GM23338 (cell line): ENCODE measurements around the gene C1orf74. TPM values are rescaled to one million over a fixed set of nuclear protein-coding genes. Genes with fewer than 3 reads are reported as not detected.

Experiments
- ATAC-seq: fragments of 200-7000 bp; cut with Tn5 transposase; 3 replicates; pipeline ENCODE4 v1.9.1; 2020
- DNase-seq: peaks from one replicate; pipeline ENCODE4 v3.0.0-alpha.2; 2015; ENCODE audit warnings: low spot score
- H2AFZ ChIP-seq: fragments of 200-600 bp; sonication (generic); 2 replicates; pipeline ENCODE4 v1.8.0; 2016; ENCODE audit warnings: antibody characterized with exemption, mild to moderate bottlenecking, moderate library complexity
- H3F3A ChIP-seq: fragments of 200-600 bp; sonication (generic); replicated peaks from 2 replicates; pipeline ENCODE4 v1.8.0; 2017; ENCODE audit warnings: antibody characterized with exemption, mixed run types, low read depth
- H3K27ac ChIP-seq: fragments of 200-600 bp; sonication (generic); 2 replicates; pipeline ENCODE4 v1.6.1; 2016; ENCODE audit warnings: low read depth
- H3K27me3 ChIP-seq: fragments of 200-600 bp; sonication (generic); 2 replicates; pipeline ENCODE4 v1.8.0; 2016; ENCODE audit warnings: mild to moderate bottlenecking, mixed run types, moderate library complexity; ENCODE audit not compliant: insufficient read depth
- H3K36me3 ChIP-seq: fragments of 200-600 bp; sonication (generic); 2 replicates; pipeline ENCODE4 v1.8.0; 2016; ENCODE audit warnings: mild to moderate bottlenecking; ENCODE audit not compliant: insufficient read depth
- H3K4me1 ChIP-seq: fragments of 200-600 bp; sonication (generic); 2 replicates; pipeline ENCODE4 v1.8.0; 2016; ENCODE audit warnings: mild to moderate bottlenecking, moderate library complexity; ENCODE audit not compliant: insufficient read depth
- H3K4me2 ChIP-seq: fragments of 200-600 bp; sonication (generic); 2 replicates; pipeline ENCODE4 v1.7.1; 2017; ENCODE audit warnings: mixed run types
- H3K4me3 ChIP-seq: fragments of 200-600 bp; sonication (generic); 2 replicates; pipeline ENCODE4 v1.6.1; 2016; ENCODE audit warnings: mixed run types
- H3K79me2 ChIP-seq: fragments of 200-600 bp; sonication (generic); replicated peaks from 2 replicates; pipeline ENCODE4 v1.8.0; 2017; ENCODE audit warnings: mild to moderate bottlenecking; ENCODE audit not compliant: insufficient read depth
- H3K9me2 ChIP-seq: fragments of 200-600 bp; sonication (generic); 2 replicates; pipeline ENCODE4 v1.8.0; 2017; ENCODE audit not compliant: insufficient read depth
- H4K20me1 ChIP-seq: fragments of 200-600 bp; sonication (generic); replicated peaks from 2 replicates; pipeline ENCODE4 v1.8.0; 2017; ENCODE audit warnings: mild to moderate bottlenecking; ENCODE audit not compliant: insufficient read depth
- H3K27ac Mint-ChIP-seq: 2 replicates; pipeline ENCODE4 v1.8.0; 2020; ENCODE audit warnings: inconsistent platforms, mild to moderate bottlenecking, moderate library complexity, mixed read lengths
- H3K27me3 Mint-ChIP-seq: 3 replicates; pipeline ENCODE4 v1.8.0; 2022; ENCODE audit warnings: low read depth, mild to moderate bottlenecking, moderate library complexity, mixed read lengths, inconsistent platforms; ENCODE audit not compliant: insufficient read depth, poor library complexity
- H3K36me3 Mint-ChIP-seq: 3 replicates; pipeline ENCODE4 v1.8.0; 2021; ENCODE audit warnings: low read depth, mild to moderate bottlenecking, inconsistent platforms, moderate library complexity, mixed read lengths
- H3K4me1 Mint-ChIP-seq: 3 replicates; pipeline ENCODE4 v1.8.0; 2020; ENCODE audit warnings: mild to moderate bottlenecking, inconsistent platforms, mixed read lengths
- H3K4me3 Mint-ChIP-seq: 3 replicates; pipeline ENCODE4 v1.8.0; 2021; ENCODE audit warnings: moderate library complexity, mild to moderate bottlenecking, inconsistent platforms, mixed read lengths
- H3K9me3 Mint-ChIP-seq: 3 replicates; pipeline ENCODE4 v1.8.0; 2020; ENCODE audit warnings: moderate library complexity, mild to moderate bottlenecking, inconsistent platforms, mixed read lengths
- CREB1 ChIP-seq: fragments of 250-450 bp; sonication (Bioruptor Pico); IDR thresholded peaks from 2 replicates; pipeline ENCODE4 v1.5.0; 2020; ENCODE audit warnings: low read depth, mild to moderate bottlenecking, moderate library complexity
- CTCF ChIP-seq, 2 experiments: fragments of 200-600 bp in 1 of 2; sonication (generic) in 1 of 2; conservative IDR thresholded peaks; 2 replicates each; pipeline versions ENCODE4 v1.5.1 to v1.6.1; 2016 to 2017; ENCODE audit warnings: antibody characterized with exemption in 2 of 2, low read depth in 2 of 2, mild to moderate bottlenecking in 2 of 2, moderate library complexity in 1 of 2
- EZH2 ChIP-seq: fragments of 200-600 bp; sonication (generic); IDR thresholded peaks from one replicate; pipeline ENCODE4 v1.8.0; 2017; ENCODE audit warnings: antibody characterized with exemption, mild to moderate bottlenecking, low read depth; ENCODE audit not compliant: unreplicated experiment
- JUNB ChIP-seq: IDR thresholded peaks from one replicate; pipeline ENCODE4 v1.6.1; 2016; ENCODE audit warnings: antibody characterized with exemption; ENCODE audit not compliant: unreplicated experiment
- NANOG ChIP-seq: IDR thresholded peaks from 2 replicates; pipeline ENCODE4 v1.6.1; 2016; ENCODE audit warnings: antibody characterized with exemption, borderline replicate concordance
- POLR2AphosphoS5 ChIP-seq: IDR thresholded peaks from 2 replicates; pipeline ENCODE4 v1.6.1; 2016; ENCODE audit warnings: antibody characterized with exemption, low read depth
- REST ChIP-seq: IDR thresholded peaks from one replicate; pipeline ENCODE4 v1.6.1; 2018; ENCODE audit warnings: antibody characterized with exemption; ENCODE audit not compliant: unreplicated experiment
- STAT1 ChIP-seq: IDR thresholded peaks from one replicate; pipeline ENCODE4 v1.6.1; 2016; ENCODE audit warnings: antibody characterized with exemption; ENCODE audit not compliant: unreplicated experiment
- ZNF462 ChIP-seq: fragments of 250-450 bp; sonication (Bioruptor Pico); IDR thresholded peaks from 2 replicates; pipeline ENCODE4 v1.5.0; 2020; ENCODE audit warnings: mild to moderate bottlenecking, moderate library complexity
- polyA plus RNA-seq: library from polyadenylated mRNA; unstranded; fragments of >200 nt; fragmentation: Nextera tagmentation; extraction: Ambion mirVana; gene quantifications from 2 replicates; pipeline ENCODE4 v1.2.1, GENCODE V29; 2016
- total RNA-seq: library from RNA; depleted of rRNA; stranded (reverse); fragments of >200 nt; shearing (Covaris generic); gene quantifications from 2 replicates; pipeline ENCODE4 v1.2.3, GENCODE V29; 2014

C1orf74 gene
- total and polyA plus RNA-seq, 2 experiments from 2014 or later: 2.8 to 3.9 TPM

- TF ChIP-seq NANOG: no peak
- no peak for TF ChIP-seq CTCF (conservative IDR thresholded peaks at IDR 0.05; ENCODE audit: low read depth in 2 of 2)
- no peak for TF ChIP-seq POLR2AphosphoS5
- TF ChIP-seq REST: no peak
These were observed 37.8 kb downstream of the C1orf74 start (continued) for GRCh38 chr1:209746451-209747165.

GRCh38 chr1:209743145-209743482, 41.2 kb downstream of the C1orf74 start:
- DNase-seq: no peak
- no peak overlapping the region; the same call in 1 of the 2 replicates for H2AFZ ChIP-seq
- TF ChIP-seq ZNF462 (CRISPR knock-in tag) (no peak), NANOG (no peak), EZH2 (no peak), CREB1 (CRISPR knock-in tag) (no peak), JUNB (no peak), STAT1 (no peak), REST (no peak)

More at GRCh38 chr1:209743145-209743482, 41.2 kb downstream of the C1orf74 start:
- Histone ChIP-seq H3K4me1 (peaks cover 4% of the 10 kb centered on the region; the same call in 1 of the 2 replicates), H3K9me2 (no peaks in the 10 kb centered on the region), H3K27me3 (peaks cover 10% of the 10 kb centered on the region), H3K4me2 (no peak overlapping the region), H4K20me1 (no peaks in the 10 kb centered on the region), H3K27ac (no peak overlapping the region), H3K79me2 (no peaks in the 10 kb centered on the region), H3F3A (no peaks in the 10 kb centered on the region), H3K4me3 (no peak overlapping the region), H3K36me3 (no peaks in the 10 kb centered on the region)
- peaks cover under 1% of the 10 kb centered on the region for H3K27me3 Mint-ChIP-seq
- no peak overlapping the region for H3K4me3 Mint-ChIP-seq
- no peaks in the 10 kb centered on the region for H3K36me3 Mint-ChIP-seq
- ATAC-seq: no peak
- peaks cover 2% of the 10 kb centered on the region for H3K4me1 Mint-ChIP-seq
- no peaks in the 10 kb centered on the region for H3K9me3 Mint-ChIP-seq
- no peak overlapping the region for H3K27ac Mint-ChIP-seq
